ENCODE data around the gene ALOX15B.
A peak's percentile ranks its signal among the peaks of the same experiment; 100 is the strongest.
"Not testable (repeated sequence)": the region's sequence is repeated elsewhere in the genome, so short reads cannot be mapped to it uniquely, and the experiment has no call there.

The ALOX15B gene

GRCh38 chr17:8064561-8065019 lies 25.7 kb downstream of the ALOX15B start:
- DNase-seq, result no peak

GRCh38 chr17:8066841-8067775 lies 28.2 kb downstream of the ALOX15B start:
- no peak for DNase-seq

GRCh38 chr17:8067806-8068205 lies 28.9 kb downstream of the ALOX15B start:
- no peak for DNase-seq

GRCh38 chr17:8068736-8069586 lies 30.1 kb downstream of the ALOX15B start:
- no peak for DNase-seq

GRCh38 chr17:8069587-8069860 lies 30.7 kb downstream of the ALOX15B start:
- no peak for DNase-seq

- DNase-seq, result no peak
Observed at GRCh38 chr17:8071496-8071895, 32.6 kb downstream of the ALOX15B start.

GRCh38 chr17:8072341-8072728 lies 33.5 kb downstream of the ALOX15B start:
- peak; percentile 14 for DNase-seq

GRCh38 chr17:8072729-8073461 lies 34.0 kb downstream of the ALOX15B start:
- peak; percentile 47 for DNase-seq

GRCh38 chr17:8073627-8074484 lies 35.0 kb downstream of the ALOX15B start:
- DNase-seq, result peak; percentile 92

GRCh38 chr17:8074554-8074953 lies 35.7 kb downstream of the ALOX15B start:
- no peak for DNase-seq

- no peak for DNase-seq
Observed at GRCh38 chr17:8075081-8075480, 36.2 kb downstream of the ALOX15B start.

- DNase-seq, result no peak
Observed at GRCh38 chr17:8075574-8076342, 36.9 kb downstream of the ALOX15B start.

- no peak for DNase-seq
Observed at GRCh38 chr17:8076502-8077266, 37.8 kb downstream of the ALOX15B start.

- DNase-seq, result not testable (repeated sequence)
Observed at GRCh38 chr17:8077939-8078338, 39.1 kb downstream of the ALOX15B start.

GRCh38 chr17:8079291-8080207 lies 40.7 kb downstream of the ALOX15B start:
- DNase-seq, result peak; percentile 88

- DNase-seq, result no peak
Observed at GRCh38 chr17:8080208-8080798, 41.4 kb downstream of the ALOX15B start.

GRCh38 chr17:8080799-8081219 lies 42.0 kb downstream of the ALOX15B start:
- DNase-seq, result no peak

GRCh38 chr17:8081876-8082275 lies 43.0 kb downstream of the ALOX15B start:
- DNase-seq, result no peak

GRCh38 chr17:8082292-8082691 lies 43.4 kb downstream of the ALOX15B start:
- DNase-seq, result no peak

Measured in stimulated activated CD4-positive, alpha-beta T cell treated with anti-CD3 and anti-CD28 coated beads, Interleukin-15, amount 100 ng/mL, for 24 hours (primary cell).